ENCODE results near the gene ALPL.
"Not testable (repeated sequence)": the region's sequence is repeated elsewhere in the genome, so short reads cannot be mapped to it uniquely, and the experiment has no call there.

ALPL gene

DNA sequence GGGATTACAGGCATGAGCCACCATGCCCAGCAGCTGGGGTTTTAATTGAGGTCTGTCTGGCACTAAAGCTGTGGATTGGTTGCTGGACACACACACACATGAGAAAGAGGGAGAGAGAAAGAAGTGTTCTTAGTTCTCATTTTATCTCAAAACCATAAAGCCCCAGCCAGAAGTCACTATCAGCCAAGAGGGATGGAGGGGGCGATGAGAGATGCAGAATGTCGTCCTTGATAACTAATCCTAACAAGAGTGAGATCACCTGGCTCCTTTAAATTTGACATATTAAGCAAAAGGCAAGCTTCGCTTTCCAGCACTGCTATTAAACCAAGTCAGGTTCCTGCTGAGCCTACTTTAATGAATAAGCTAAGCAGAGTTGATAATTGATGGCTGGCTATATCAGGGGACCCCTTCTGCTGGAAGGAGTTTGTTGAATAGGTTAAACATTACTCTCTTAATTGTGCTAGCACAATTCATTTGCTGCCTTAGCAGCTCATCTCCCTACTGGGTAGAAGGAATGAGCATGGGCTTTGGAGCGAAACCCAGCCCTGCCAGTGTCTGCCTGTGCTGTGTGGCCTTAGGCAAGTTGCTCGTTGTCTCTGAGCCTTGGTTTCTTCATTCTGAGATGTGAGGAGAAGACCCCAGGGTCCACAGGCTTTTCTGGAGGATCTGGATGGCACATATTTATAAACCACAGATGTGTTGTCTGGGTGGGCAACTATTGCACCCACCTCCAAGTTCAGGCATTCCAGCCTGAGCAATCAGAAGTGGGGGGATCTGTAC lies 50.8 kb downstream of the ALPL start:
- no peak for DNase-seq (ENCODE audit: low spot score)

DNA sequence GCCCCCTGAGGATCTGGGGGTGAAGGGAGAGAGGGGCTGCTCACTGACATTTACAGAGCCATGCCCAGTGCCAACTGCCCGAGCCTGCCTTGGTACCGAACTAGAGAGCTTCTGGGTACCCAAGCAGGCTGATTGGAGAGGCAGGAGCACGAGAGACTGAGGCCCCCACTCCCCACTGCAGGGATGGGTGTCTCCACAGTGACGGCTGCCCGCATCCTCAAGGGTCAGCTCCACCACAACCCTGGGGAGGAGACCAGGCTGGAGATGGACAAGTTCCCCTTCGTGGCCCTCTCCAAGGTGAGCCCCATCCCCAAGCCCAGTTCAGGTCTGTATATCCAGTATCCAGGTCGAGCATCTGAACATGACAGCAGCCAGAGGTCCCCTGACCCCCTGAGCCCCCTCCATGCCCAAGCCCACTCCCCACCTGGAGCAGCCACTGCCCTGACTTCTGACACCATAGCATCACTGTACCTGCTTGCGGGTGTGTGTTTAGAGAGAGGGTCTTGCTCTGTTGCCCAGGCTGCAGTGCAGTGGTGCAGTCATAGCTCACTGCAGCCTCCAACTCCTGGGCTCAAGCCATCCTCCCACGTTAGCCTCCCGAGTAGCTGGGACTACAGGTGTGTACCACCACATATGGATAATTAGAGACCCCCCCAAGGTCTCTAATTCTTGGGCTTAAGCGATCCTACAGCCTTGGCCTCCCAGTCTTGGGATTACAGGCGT lies 51.9 kb downstream of the ALPL start:
- DNase-seq (ENCODE audit: low spot score), result no peak

DNA sequence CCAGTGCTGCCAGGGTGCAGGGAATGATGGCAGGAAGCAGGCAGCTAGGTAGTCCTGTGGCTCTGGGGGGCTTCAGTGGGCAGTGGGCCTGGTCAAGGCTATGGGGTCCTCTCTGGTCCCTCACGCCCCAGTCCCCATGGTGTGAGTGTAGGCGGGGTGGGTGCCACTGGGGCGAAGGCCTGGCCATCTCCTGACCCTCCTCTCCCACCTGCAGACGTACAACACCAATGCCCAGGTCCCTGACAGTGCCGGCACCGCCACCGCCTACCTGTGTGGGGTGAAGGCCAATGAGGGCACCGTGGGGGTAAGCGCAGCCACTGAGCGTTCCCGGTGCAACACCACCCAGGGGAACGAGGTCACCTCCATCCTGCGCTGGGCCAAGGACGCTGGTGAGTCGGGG lies 53.7 kb downstream of the ALPL start:
- no peak for DNase-seq (ENCODE audit: low spot score)

DNA sequence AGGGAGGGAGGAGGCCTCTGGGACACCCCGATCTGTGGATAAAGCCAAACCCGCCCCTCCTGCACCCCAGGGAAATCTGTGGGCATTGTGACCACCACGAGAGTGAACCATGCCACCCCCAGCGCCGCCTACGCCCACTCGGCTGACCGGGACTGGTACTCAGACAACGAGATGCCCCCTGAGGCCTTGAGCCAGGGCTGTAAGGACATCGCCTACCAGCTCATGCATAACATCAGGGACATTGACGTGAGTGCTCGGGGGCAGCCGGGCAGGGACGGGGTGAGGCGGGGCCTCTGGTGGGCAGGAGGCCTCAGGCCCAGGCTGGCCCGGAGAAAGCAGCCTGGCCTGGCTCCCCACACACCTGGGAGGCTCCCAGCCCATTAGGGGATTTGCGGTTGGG lies 54.7 kb downstream of the ALPL start:
- no peak for DNase-seq (ENCODE audit: low spot score)

DNA sequence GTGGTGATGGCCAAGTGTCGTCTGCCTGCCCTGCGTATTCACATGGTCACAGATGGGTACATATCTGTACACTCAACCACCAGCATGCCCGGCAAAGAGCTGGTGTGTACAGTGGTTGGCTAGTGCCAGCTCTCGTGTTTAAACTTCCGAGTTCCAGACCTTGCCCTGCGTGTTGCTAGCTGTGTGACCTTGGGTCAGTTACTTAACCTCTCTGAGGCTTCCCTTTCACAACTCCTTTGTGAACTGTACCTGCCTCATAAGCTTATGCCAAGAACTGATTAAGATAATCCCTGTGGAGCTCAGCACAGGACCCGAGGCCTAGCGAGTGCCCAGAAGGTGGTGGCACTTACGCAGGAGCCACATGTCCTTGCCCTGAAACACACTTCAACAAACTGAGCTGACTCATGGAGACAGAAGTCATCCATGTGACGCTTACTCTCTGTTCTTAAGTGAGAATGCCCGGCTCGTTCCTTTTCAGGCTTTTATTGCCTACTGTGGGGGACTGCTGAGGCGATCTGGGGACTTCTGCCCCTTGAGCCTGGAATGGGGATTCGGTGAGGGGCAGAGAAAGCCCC lies 55.4 kb downstream of the ALPL start:
- no peak for DNase-seq (ENCODE audit: low spot score)

DNA sequence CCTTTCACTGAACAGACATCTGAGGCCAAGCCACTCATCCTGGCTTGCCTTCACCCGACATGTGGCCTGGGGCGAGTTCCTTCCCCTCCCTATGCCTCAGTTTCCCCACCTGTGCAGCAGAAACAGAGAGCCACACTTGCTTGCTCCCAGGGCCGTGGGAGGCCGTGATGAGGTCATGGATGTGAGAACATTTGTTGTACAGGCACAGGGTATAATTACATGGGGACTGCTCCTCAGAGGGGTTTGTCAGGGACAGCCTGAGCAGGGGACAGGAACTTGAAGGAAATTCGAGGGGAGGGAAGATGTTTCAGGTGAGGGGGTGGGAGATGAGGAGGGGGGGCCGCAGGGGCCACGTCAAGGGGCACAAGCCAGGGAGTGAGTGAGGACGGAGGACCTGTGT lies 56.1 kb downstream of the ALPL start:
- DNase-seq (ENCODE audit: low spot score), result no peak

DNA sequence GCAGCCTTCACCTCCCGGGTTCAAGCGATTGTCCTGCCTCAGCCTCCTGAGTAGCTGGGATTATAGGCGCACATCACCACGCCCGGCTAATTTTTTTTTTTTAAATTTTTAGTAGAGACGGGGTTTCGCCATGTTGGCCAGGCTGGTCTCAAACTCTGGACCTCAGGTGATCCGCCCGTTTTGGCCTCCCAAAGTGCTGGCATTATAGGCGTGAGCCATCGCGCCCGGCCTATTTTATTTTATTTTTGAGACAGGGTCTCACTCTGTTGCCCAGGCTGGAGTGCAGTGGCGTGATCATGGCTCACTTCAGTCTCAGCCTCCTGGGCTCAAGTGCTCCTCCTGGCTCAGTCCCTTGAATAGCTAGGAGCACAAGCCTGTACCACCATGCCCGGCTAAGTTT lies 57.1 kb downstream of the ALPL start:
- DNase-seq (ENCODE audit: low spot score), result not testable (repeated sequence)

DNA sequence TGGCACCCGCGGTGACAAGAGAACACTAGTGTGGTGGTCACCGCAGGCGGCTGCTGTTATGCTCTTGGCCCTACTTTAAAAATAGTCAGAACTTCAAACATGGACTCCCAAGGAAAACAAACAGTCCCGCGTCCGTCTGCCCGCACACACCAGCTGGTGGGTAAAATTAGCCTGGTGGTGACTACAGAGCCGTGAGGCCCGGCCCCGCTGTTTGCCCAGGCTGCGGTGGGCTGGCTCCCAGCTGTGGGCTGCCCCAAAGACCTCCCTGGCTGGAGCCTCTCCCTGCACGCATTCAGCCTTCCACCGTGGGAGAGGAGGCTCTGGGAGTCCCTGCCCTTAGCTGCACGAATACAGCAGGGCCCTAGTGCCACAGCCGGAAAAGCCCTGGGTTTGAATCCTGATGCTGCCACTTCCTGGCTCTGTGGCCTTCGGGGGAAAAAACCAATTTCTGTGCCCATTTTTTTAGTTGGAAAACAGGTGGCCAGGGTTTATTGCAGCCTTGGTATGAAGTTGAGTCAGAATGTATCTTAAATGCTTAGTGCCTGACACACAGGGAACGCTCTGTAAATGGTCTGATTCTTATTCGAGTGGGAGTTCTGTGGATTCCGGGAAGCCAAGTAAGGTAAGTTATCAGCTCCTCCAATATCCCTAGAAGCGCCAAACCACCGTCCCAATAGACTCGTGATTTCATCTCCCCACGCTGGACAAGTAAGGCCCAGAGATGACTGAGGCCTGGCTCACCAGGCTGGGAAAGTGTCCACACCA lies 58.2 kb downstream of the ALPL start:
- DNase-seq (ENCODE audit: low spot score), result no peak

DNA sequence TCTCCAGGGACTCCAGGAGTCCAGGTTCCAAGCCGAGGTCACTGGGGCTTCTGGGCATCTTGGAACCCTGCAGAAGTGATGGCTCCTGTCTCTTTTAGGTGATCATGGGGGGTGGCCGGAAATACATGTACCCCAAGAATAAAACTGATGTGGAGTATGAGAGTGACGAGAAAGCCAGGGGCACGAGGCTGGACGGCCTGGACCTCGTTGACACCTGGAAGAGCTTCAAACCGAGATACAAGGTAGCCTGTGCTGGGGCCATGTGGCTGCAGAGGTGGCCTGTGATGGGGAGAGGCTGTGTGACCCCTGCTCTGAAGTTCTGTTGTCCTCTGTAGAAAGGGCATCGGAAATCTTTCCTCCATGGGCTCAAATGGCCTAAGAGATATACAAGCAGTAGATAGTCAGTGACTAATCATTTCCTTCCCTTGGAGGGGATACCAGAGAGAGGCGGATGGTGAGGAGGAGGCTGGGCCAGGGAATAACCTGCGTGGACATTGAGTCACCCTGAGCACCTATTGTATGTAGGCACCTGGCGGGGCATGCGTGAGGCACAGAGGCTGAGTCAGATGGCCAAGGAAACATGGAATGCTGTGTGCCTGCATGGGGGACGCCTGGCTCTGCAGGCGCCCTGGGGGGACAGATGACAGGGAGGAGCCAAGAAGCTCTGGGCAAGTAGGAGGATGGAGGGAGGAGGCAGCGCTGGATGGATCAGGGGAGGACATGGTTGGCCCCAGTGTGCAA lies 59.0 kb downstream of the ALPL start:
- no peak for DNase-seq (ENCODE audit: low spot score)

DNA sequence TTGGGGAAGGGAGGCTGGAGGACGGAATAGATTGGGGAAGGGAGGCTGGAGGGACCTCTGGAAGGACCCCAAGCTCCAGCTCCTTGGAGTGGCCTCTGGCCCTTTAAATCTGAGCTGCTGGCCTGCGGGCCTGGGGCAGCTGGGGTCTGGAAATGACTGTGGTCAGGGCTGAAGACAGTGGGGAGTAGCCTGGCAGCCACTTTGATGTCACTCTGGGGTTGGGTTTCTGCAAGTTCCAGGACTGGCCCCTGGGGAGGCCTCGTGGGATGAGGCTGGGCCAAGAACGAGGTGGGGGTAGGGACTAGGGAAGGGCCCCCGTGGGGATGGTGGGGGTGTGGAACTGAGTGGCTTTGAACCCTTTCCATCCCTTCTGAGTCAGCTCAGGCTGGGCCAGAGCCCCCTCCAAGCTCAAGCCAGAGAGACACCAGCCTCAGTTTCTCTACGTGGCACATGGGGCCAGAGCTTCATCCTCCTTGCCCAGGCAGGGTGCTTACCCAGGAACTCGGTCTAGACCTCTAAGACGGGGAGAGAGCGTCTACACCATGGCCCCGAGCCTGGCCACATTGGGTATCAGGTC lies 59.7 kb downstream of the ALPL start:
- no peak for DNase-seq (ENCODE audit: low spot score)

DNA sequence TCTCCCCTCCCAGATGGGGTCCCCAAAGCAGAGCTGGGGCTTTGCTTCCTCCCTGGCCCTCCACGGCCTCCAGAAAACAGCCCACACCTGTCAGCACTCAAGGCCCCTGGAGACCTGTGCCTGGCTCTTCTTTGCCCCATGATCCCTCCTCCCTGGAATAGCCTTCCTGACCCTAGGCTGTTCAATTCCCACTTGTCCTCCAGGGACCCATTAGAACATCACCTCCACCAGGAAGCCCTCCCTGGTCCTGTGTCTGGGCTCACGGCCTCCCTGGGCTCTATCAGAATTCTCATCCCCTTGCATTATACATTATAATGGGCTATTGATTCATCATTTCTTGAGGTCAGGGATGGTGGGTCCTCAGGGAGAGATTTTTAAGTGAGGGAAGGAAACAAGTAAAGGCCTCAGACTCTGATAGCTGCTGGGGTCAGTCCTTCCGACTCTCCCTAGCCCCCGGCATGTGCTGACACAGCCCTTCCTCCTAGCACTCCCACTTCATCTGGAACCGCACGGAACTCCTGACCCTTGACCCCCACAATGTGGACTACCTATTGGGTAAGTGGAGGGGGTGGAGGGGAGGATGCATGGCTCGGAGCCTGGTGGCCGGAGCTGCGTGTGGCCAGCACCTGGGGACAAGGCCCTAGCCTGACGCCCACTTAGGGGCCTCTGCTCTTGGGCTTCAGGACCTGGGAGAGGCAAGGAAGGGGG lies 60.8 kb downstream of the ALPL start:
- no peak for DNase-seq (ENCODE audit: low spot score)

DNA sequence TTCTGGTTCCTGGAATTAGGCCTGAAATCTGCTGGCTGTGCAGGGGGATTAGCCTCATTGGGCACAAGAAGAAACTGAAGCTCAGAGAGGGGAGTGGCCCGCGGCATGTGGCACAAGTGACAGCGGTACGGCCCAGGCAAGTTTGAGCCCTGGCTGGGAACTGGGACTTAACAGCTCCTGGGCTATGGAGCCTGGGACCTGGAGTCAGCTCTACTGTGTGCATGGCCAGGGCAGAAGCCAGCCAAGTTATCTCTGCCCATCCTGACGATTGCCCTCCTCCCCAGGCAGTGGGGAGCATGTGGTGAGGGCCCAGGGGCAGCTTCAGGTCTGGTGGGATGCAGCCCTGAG lies 61.3 kb downstream of the ALPL start:
- DNase-seq (ENCODE audit: low spot score), result no peak

DNA sequence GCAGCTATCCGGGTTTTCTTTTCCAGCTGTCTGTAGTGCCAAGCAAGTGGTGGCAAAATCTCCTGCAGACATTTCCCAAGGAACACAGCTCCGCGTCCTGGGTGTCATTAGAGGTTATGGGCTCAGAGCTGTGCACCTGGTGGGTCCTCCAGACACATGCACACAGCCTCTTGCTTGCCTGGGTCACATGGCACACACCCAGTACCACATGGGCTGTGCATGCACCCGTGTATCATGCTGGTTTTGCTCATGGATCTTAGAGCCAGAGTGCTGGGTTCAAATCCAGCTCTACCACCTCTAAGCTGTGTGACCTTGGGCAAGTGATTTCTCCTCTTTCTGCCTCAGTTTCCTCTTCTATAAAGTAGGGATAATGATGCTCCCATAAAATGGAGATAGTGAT lies 61.7 kb downstream of the ALPL start:
- DNase-seq (ENCODE audit: low spot score), result no peak

DNA sequence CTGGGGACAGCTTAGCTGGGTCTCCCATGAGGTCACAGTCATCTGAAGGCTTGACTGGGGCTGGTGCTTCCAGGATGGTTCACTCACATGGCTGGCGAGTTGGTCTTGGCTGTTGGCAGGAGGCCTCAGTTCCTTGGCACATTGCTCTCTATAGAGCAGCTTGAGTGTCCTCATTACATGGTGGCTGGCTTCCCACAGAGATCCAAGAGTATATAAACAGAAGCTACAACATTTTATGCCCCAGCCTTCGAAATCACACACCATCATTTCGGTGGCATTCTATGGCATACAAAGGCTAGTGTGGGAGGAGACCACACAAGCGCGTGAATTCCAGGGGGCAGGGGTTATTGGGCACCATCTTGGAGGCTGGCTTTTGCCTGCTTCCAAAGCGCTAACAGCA lies 63.0 kb downstream of the ALPL start:
- DNase-seq (ENCODE audit: low spot score), result no peak

DNA sequence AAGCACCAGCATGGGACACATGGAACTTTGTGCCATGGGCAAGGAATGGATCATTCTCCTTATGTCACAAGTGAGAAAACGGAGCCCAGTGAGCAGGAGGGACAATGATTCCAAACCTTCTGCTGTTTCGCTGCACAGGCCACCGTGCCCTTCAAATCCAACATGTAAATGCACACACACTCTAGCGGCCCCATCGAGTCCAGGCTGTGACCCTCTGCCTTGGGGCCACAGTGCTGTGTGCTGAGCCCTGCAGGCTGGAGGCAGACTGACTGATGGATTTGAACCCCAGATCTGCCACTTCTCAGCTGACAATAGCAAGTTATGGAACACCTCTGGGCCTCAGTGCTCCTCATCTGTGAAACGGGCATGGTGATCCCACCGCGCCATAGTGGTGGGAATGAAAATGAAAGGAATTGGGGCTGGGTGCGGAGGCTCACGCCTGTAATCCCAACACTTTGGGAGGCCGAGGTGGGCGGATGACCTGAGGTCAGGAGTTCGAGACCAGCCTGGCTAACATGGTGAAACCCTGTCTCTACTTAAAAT lies 63.6 kb downstream of the ALPL start:
- no peak for DNase-seq (ENCODE audit: low spot score)

DNA sequence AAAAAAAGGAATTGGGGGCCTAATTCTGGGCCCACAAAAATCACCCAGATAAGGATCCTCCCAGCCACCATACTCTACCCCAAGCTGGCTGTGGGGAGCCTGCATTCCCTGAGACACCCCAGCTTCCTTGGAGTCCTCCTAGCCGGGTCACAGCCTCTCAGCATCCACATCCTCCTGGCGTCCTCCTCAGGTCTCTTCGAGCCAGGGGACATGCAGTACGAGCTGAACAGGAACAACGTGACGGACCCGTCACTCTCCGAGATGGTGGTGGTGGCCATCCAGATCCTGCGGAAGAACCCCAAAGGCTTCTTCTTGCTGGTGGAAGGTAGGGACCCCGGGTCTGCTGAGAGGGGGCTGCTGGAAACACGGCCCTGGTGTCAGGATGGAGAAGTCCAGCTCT lies 64.3 kb downstream of the ALPL start:
- no peak for DNase-seq (ENCODE audit: low spot score)

DNA sequence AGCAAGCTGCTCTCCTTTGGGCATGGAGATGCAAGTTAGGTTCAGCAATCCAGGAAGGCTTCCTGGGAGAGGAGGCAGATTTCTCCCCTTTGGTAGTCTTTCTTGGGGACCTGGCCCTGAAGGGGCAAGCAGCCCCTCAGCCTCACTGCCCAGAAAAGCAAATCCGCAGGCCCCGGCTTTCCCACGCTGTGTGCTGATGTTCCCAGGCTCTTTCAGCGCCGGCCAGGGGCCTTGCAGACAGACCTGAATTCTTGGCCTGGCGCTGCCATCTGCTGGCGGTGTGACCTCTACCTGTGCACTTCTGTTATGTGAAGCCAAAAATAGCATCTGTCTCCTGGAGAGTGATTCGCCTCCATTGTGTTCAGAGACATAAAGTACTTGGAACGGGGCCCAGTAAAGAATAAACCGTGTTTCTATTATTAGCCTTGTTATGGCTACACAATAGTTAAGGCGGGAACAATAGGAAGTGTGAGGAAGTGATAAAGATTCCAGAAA lies 64.8 kb downstream of the ALPL start:
- DNase-seq (ENCODE audit: low spot score), result peak; percentile 72

DNA sequence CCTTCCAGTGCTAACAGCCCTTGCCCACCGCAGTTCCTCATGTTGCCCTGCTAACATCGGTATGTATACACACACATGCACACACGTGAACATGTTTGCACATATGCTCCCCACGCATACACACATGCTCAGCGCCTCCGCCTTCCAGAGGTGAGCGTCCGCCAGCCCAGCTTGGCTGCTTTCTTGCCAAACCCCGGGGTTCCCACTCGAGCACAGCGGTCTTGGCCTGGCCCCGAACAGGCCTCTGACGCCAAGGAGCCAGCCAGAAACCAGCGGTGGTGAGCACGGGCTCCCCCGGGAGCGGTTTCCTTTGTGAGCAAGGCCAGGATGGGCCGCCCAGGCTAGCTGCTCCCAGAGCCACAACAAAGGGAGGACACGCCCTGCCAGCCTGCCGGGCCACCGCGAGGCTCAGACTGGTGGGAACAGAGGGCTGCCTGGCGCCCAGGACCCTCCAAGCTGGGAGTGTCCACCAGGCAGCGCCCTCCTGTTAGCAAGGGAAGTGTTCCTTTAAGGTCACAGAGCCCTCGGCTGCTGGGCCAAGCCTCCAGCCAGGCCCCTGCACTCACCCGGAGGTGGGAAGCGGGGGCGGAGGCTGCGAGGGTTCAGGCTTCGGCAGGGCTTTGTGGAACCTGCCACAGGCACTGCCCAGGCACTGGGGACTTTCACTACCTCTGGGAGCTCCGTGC lies 65.4 kb downstream of the ALPL start:
- no peak for DNase-seq (ENCODE audit: low spot score)

DNA sequence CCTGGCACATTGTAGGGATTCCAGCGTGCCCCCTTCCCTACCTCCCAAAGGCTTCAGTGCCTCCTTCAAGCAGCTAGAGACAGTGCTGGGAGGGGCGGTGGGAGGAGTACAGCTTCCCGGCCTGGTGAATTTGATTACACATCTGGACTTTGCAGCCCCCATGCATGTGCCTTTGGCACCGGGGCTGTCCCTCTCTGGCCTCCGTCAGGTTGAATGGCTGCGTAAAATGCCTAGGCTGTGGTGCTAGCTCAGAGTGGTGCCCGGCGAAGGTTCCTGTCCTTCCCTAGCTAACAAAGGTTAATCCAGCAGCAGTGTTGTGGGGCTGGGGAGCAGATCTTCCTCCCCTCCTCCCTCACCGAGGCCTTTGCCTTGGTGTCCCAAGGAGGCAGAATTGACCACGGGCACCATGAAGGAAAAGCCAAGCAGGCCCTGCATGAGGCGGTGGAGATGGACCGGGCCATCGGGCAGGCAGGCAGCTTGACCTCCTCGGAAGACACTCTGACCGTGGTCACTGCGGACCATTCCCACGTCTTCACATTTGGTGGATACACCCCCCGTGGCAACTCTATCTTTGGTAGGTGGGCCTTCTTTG lies 66.2 kb downstream of the ALPL start:
- DNase-seq (ENCODE audit: low spot score), result no peak
